ENCODE results near the gene PPM1L.
A peak's percentile ranks its signal among the peaks of the same experiment; 100 is the strongest.

The PPM1L gene

GRCh38 chr3:161054860-161055604 is 299.0 kb downstream of the PPM1L start:
- Histone ChIP-seq H3K4me3 (replicated peaks; ENCODE audit: low read depth, low read length) (no peak overlapping the region), H3K27me3 (replicated peaks; ENCODE audit: control insufficient read depth, insufficient read depth, low read length) (no peaks in the 10 kb centered on the region), H3K36me3 (ENCODE audit: control insufficient read depth, insufficient read depth, low read length) (no peaks in the 10 kb centered on the region)
- no peak for TF ChIP-seq CTCF (IDR thresholded peaks at IDR 0.05; ENCODE audit: insufficient read depth, low read length, poor library complexity, severe bottlenecking)
- no peak for DNase-seq (ENCODE audit: extremely low read depth, insufficient read length)

- Histone ChIP-seq H3K4me3 (replicated peaks; ENCODE audit: low read depth, low read length) (no peak overlapping the region), H3K27me3 (replicated peaks; ENCODE audit: control insufficient read depth, insufficient read depth, low read length) (no peaks in the 10 kb centered on the region), H3K36me3 (ENCODE audit: control insufficient read depth, insufficient read depth, low read length) (no peaks in the 10 kb centered on the region)
- no peak for TF ChIP-seq CTCF (IDR thresholded peaks at IDR 0.05; ENCODE audit: insufficient read depth, low read length, poor library complexity, severe bottlenecking)
- no peak for DNase-seq (ENCODE audit: extremely low read depth, insufficient read length)
Observed at GRCh38 chr3:161064413-161064812, 308.4 kb downstream of the PPM1L start.

GRCh38 chr3:161066930-161067329 is 310.9 kb downstream of the PPM1L start:
- Histone ChIP-seq H3K4me3 (replicated peaks; ENCODE audit: low read depth, low read length) (no peak overlapping the region), H3K27me3 (replicated peaks; ENCODE audit: control insufficient read depth, insufficient read depth, low read length) (no peaks in the 10 kb centered on the region), H3K36me3 (ENCODE audit: control insufficient read depth, insufficient read depth, low read length) (no peaks in the 10 kb centered on the region)
- no peak for TF ChIP-seq CTCF (IDR thresholded peaks at IDR 0.05; ENCODE audit: insufficient read depth, low read length, poor library complexity, severe bottlenecking)
- DNase-seq (ENCODE audit: extremely low read depth, insufficient read length) = no peak

GRCh38 chr3:161067335-161067734 is 311.3 kb downstream of the PPM1L start:
- H3K36me3 ChIP-seq (ENCODE audit: control insufficient read depth, insufficient read depth, low read length) = no peaks in the 10 kb centered on the region
- DNase-seq (ENCODE audit: extremely low read depth, insufficient read length) = no peak
- H3K4me3 ChIP-seq (replicated peaks; ENCODE audit: low read depth, low read length) = no peak overlapping the region
- no peak for TF ChIP-seq CTCF (IDR thresholded peaks at IDR 0.05; ENCODE audit: insufficient read depth, low read length, poor library complexity, severe bottlenecking)
- no peaks in the 10 kb centered on the region for H3K27me3 ChIP-seq (replicated peaks; ENCODE audit: control insufficient read depth, insufficient read depth, low read length)

- Histone ChIP-seq H3K36me3 (ENCODE audit: control insufficient read depth, insufficient read depth, low read length) (no peaks in the 10 kb centered on the region), H3K4me3 (replicated peaks; ENCODE audit: low read depth, low read length) (no peak overlapping the region; the same call in 1 of the 2 replicates), H3K27me3 (replicated peaks; ENCODE audit: control insufficient read depth, insufficient read depth, low read length) (no peaks in the 10 kb centered on the region)
- no peak for TF ChIP-seq CTCF (IDR thresholded peaks at IDR 0.05; ENCODE audit: insufficient read depth, low read length, poor library complexity, severe bottlenecking)
- DNase-seq (ENCODE audit: extremely low read depth, insufficient read length) = peak; percentile 77
Observed at GRCh38 chr3:161069511-161070251, 313.6 kb downstream of the PPM1L start.
